ENCODE results near the gene CBX4. TPM values are rescaled to one million over a fixed set of nuclear protein-coding genes. Genes with fewer than 3 reads are reported as not detected.

Gene CBX4
- total RNA-seq, 1 donor from 2014 or later = 43.4 TPM

GRCh38 chr17:79824893-79825579, 14.2 kb downstream of the CBX4 start:
- Histone ChIP-seq H3K27me3 (ENCODE audit: control insufficient read depth, insufficient read depth, low read length) (peaks cover 2% of the 10 kb centered on the region), H3K36me3 (ENCODE audit: control insufficient read depth, insufficient read depth, low read length) (no peaks in the 10 kb centered on the region), H3K4me3 (ENCODE audit: low read depth, low read length) (no peak overlapping the region)
- DNase-seq (ENCODE audit: low read depth) (no peak), FAIRE-seq (no peak)
- TF ChIP-seq, protein P1, sequence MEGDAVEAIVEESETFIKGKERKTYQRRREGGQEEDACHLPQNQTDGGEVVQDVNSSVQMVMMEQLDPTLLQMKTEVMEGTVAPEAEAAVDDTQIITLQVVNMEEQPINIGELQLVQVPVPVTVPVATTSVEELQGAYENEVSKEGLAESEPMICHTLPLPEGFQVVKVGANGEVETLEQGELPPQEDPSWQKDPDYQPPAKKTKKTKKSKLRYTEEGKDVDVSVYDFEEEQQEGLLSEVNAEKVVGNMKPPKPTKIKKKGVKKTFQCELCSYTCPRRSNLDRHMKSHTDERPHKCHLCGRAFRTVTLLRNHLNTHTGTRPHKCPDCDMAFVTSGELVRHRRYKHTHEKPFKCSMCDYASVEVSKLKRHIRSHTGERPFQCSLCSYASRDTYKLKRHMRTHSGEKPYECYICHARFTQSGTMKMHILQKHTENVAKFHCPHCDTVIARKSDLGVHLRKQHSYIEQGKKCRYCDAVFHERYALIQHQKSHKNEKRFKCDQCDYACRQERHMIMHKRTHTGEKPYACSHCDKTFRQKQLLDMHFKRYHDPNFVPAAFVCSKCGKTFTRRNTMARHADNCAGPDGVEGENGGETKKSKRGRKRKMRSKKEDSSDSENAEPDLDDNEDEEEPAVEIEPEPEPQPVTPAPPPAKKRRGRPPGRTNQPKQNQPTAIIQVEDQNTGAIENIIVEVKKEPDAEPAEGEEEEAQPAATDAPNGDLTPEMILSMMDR (IDR thresholded peaks at IDR 0.05; ENCODE audit: insufficient read depth, low read length, severe bottlenecking) = no peak

DNA sequence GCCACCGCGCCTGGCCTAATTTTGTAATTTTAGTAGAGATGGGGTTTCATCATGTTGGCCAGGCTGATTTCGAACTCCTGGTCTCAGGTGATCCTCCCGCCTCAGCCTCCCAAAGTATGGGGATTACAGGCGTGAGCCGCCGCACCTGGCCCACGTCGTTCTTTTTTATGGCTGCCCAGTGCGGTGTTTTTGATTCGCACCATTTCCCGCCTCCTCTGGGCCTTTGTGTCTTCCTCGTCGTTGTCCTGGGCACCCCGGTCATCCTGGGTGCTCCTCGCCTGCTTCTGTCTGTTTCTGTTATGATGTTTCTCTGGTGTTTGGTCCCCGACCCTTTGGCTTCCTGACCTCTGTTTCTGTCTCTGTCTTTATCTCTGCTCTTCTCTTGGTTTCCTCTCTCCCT, 15.0 kb downstream of the CBX4 start:
- DNase-seq (ENCODE audit: low read depth) = no peak
- H3K4me3 ChIP-seq (ENCODE audit: low read depth, low read length) = no peak overlapping the region
- TF ChIP-seq, protein P1 (IDR thresholded peaks at IDR 0.05; ENCODE audit: insufficient read depth, low read length, severe bottlenecking) = no peak
- no peak for FAIRE-seq
- H3K36me3 ChIP-seq (ENCODE audit: control insufficient read depth, insufficient read depth, low read length) = no peaks in the 10 kb centered on the region
- peaks cover 4% of the 10 kb centered on the region for H3K27me3 ChIP-seq (ENCODE audit: control insufficient read depth, insufficient read depth, low read length)

DNA sequence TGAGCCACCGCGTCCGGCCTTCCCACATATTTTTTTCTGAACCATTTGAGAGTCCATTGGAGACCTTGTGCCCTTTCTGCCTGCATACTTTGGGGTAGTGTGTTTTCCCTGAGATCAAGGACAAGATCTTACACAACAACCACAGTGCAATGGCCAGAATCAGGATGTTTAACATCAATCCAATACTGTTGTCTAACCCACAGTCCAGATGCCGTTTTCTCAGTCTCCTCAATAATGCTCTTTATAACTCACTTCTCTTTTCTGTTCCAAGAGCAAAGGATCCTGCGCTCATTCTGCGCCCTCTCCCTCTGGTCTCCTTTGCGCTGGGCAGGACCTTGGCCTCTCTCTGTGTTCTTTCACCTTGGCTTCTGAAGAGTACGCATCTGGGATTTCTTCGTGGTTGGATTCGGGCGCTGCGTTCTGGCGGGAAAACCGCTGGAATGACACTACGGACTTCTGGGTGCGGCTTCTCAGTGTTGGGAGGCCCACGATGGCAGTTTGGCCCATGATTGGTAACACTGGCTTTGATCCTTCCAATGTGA, 16.6 kb downstream of the CBX4 start:
- no peaks in the 10 kb centered on the region for H3K36me3 ChIP-seq (ENCODE audit: control insufficient read depth, insufficient read depth, low read length)
- H3K27me3 ChIP-seq (ENCODE audit: control insufficient read depth, insufficient read depth, low read length) = peaks cover 4% of the 10 kb centered on the region

DNA sequence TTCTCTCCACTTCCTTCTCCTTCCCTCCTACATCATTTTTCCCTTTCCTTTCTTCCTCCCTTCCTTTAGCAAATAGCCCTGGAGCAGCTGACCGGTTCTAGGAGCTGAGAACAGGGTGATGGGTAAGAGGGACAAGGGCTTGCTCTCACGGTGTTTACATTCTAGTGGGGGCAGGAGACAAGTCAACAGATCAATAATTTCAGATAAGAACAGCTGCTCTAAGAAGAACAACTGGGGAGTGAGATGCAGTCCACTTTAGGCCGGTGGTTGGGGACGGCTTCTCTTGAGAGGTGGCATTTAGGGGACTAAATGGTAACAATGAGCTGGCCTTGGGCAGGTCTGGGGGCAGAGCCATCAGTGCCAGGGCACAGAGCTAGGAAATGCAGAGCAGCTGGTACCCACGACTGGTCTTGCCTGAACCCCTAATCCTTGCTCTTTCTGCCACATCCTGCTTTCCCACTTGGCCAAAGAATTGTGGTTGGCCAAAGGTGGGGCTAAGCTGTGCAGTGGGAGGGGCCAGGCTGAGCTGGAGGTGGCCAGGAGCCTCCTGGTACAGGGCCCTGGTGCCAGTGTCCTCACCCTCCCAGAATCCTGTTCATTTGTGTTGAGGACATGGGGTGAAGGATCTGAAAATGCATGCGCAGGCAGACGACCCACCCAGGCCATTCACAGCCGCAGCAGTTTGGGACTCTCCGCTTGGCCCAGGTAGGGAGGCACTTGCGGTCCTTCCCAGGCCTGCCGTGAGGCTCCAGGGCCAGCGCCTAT, 17.7 kb downstream of the CBX4 start:
- Histone ChIP-seq H3K36me3 (ENCODE audit: control insufficient read depth, insufficient read depth, low read length) (no peaks in the 10 kb centered on the region), H3K27me3 (ENCODE audit: control insufficient read depth, insufficient read depth, low read length) (peaks cover 9% of the 10 kb centered on the region), H3K4me3 (ENCODE audit: low read depth, low read length) (no peak overlapping the region)
- FAIRE-seq (no peak), DNase-seq (ENCODE audit: low read depth) (no peak)
- TF ChIP-seq, protein P1 (IDR thresholded peaks at IDR 0.05; ENCODE audit: insufficient read depth, low read length, severe bottlenecking) = no peak

More for the DNA sequence above, 16.6 kb downstream of the CBX4 start:
- no peak for DNase-seq (ENCODE audit: low read depth)
- TF ChIP-seq, protein P1 (IDR thresholded peaks at IDR 0.05; ENCODE audit: insufficient read depth, low read length, severe bottlenecking) = no peak
- no peak for FAIRE-seq
- no peak overlapping the region for H3K4me3 ChIP-seq (ENCODE audit: low read depth, low read length)

DNA sequence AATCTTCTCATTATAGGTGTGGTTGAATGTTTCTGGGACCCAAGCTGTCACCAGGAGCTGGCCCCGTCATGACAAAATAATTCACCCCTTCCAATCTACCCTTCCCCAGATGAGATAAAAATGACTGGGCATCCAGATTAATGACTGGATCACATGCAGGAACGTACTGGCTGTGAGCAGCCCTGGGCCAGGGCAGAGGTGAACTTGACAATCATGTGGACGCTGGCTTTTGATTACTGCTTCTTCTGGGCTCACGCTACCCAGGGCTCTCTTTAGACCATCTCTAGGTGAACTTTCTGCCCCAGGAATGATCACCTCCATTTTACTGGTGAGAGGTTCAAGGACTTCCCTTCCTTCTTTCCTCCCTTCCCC, 18.3 kb downstream of the CBX4 start:
- TF ChIP-seq, protein P1 (IDR thresholded peaks at IDR 0.05; ENCODE audit: insufficient read depth, low read length, severe bottlenecking) = no peak
- Histone ChIP-seq H3K4me3 (ENCODE audit: low read depth, low read length) (no peak overlapping the region), H3K36me3 (ENCODE audit: control insufficient read depth, insufficient read depth, low read length) (no peaks in the 10 kb centered on the region), H3K27me3 (ENCODE audit: control insufficient read depth, insufficient read depth, low read length) (peaks cover 12% of the 10 kb centered on the region)
- DNase-seq (ENCODE audit: low read depth) (no peak), FAIRE-seq (no peak)

Measured in bronchial epithelial cell (primary cell).